ENCODE data around the gene RAD51B.

DNA sequence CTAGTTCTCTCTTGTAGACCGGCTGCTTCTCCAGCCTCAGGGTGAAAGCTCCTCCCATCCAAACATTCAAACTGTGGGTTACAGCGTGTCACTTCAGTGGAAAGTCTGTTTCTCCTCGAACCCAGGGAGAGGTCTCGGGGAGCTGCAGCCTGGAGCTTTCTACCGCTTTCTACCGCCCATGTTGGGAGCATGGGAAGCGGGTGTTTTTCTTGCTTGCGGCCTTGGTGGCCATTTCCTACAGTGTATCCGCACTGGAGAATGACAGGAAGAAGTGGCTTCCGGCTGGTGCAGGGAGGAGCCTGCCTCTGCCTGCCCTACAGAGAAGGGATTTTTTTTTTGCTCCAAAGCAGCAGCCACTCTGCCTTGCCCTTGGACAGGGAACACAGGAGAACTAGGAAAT, 952.1 kb downstream of the RAD51B start:
- TF ChIP-seq ZNF274 (IDR thresholded peaks at IDR 0.05; ENCODE audit: low read depth, low read length) (no peak), YY1 (IDR thresholded peaks at IDR 0.05; ENCODE audit: insufficient read depth, insufficient read length) (no peak)
